CD4-positive, alpha-beta T cell treated with Interleukin-6 for 4 hours (primary cell): ENCODE results near the gene JAK3.
A peak's percentile ranks its signal among the peaks of the same experiment; 100 is the strongest.

Source experiments
- DNase-seq: peaks from one replicate; pipeline ENCODE4 v3.0.0-alpha.2; 2020; ENCODE audit warnings: mixed read lengths

The JAK3 gene

GRCh38 chr19:17865364-17866311 is 17.9 kb upstream of the JAK3 start:
- DNase-seq = no peak

GRCh38 chr19:17863520-17864182 is 15.9 kb upstream of the JAK3 start:
- DNase-seq = no peak

- DNase-seq = no peak
Observed at GRCh38 chr19:17862711-17863519, 15.1 kb upstream of the JAK3 start.

- no peak for DNase-seq
Observed at GRCh38 chr19:17861542-17862402, 14.0 kb upstream of the JAK3 start.

- DNase-seq = no peak
Observed at GRCh38 chr19:17860993-17861360, 13.2 kb upstream of the JAK3 start.

GRCh38 chr19:17860331-17860992 is 12.7 kb upstream of the JAK3 start:
- DNase-seq = no peak

- peak; percentile 99 for DNase-seq
Observed at GRCh38 chr19:17859533-17860330, 11.9 kb upstream of the JAK3 start, which contains the start of gene RPL18A. TSS of gene RPL18A (plus strand) at chr19:17859910. CDS start at chr19:17859957, 47 bp downstream.

- peak; percentile 91 for DNase-seq
Observed at GRCh38 chr19:17855280-17856152, 7.7 kb upstream of the JAK3 start.

- DNase-seq = no peak
Observed at GRCh38 chr19:17854061-17854460, 6.3 kb upstream of the JAK3 start.

- DNase-seq = no peak
Observed at GRCh38 chr19:17848595-17849292, 962 bp upstream of the JAK3 start.

- DNase-seq = peak; percentile 56
Observed at GRCh38 chr19:17846146-17846545, 1.6 kb downstream of the JAK3 start.

- DNase-seq = no peak
Observed at GRCh38 chr19:17843908-17844490, 3.8 kb downstream of the JAK3 start.

- DNase-seq = no peak
Observed at GRCh38 chr19:17843292-17843827, 4.4 kb downstream of the JAK3 start.

- DNase-seq = no peak
Observed at GRCh38 chr19:17842663-17843291, 5.0 kb downstream of the JAK3 start.

GRCh38 chr19:17841810-17842662 is 5.7 kb downstream of the JAK3 start:
- peak; percentile 49 for DNase-seq

GRCh38 chr19:17841371-17841809 is 6.4 kb downstream of the JAK3 start:
- no peak for DNase-seq

- no peak for DNase-seq
Observed at GRCh38 chr19:17840019-17840418, 7.8 kb downstream of the JAK3 start.
